ENCODE measurements around the gene P4HB. TPM values are rescaled to one million over a fixed set of nuclear protein-coding genes. Genes with fewer than 3 reads are reported as not detected.

Gene P4HB
- total and polyA plus RNA-seq, 10 of the 15 experiments (the other 5 are each of a cell fraction or from before 2014, with no cell fraction given) = 4.7 to 549 (median 361) TPM

DNA sequence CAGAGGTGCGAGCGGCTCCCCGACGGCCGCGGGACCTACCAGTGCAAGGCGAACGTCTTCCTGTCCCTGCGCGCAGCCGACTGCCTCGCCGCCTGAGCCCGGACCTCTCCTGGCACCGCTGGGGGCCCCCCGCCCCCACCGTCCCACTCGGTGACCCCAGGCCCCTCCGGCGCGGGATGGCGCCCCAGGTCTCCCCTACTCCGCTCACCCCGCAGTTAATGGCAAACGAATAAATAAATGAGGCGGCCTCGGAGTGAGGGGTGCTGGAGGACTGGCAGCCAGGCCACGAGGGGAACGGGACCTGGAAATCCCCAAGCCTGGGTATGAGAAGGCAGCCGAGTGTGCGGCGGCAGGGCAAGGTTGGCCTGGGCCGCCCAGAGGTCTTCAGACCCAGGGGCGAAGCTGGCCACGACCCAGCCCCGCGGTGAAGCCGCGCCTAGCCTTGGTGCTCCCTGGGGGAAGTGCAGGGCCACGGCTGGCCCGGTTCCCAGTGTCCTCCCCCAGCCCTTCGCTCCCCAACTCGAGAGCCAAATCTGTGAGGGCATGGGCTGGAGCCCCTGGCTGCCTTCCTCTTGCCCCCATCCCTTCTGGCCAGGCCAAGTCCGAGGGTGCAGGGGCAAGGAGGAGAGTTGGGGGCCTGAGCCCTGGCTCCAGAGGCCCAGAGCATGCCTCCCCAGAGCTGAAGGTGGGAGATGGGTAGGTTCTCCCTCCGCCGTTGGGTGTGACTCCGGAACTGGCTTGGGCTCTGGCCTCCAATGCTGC, 42.5 kb upstream of the P4HB start:
- ATAC-seq (peak; percentile 32), FAIRE-seq (no peak), DNase-seq (ENCODE audit: low read depth, low spot score) (no peak)
- 49% methylated on average over 43 of the region's 47 CpGs for WGBS (ENCODE audit: insufficient coverage, insufficient replicate concordance, low lambda C conversion rate, missing lambda C conversion rate)
- no peak overlapping the region for H2AFZ ChIP-seq (ENCODE audit: control insufficient read depth, low read depth, low read length)
- in situ Hi-C loops (cut with MboI) = no loop called here
- no peaks in the 10 kb centered on the region for H3K4me1 ChIP-seq (ENCODE audit: control insufficient read depth, insufficient read depth, low read length)
- no peak overlapping the region for H3K9ac ChIP-seq (ENCODE audit: control insufficient read depth, insufficient read depth, low read length)
- H3K27me3 ChIP-seq (replicated peaks in 1 of 2; ENCODE audit: control insufficient read depth in 2 of 2, insufficient read depth in 2 of 2, low read length in 1 of 2) = no peaks in the 10 kb centered on the region; a peak in 1 of 4 replicates
- no TSS peak for BruUV-seq (replicated peaks)
- H3K27ac ChIP-seq (ENCODE audit: control insufficient read depth, insufficient read depth) = no peak overlapping the region
- ChIA-PET POLR2A (no interaction called here), CTCF (no interaction called here), RAD21 (ENCODE audit: unreplicated experiment) (no interaction called here), SMC1A (ENCODE audit: uncharacterized antibody, unreplicated experiment) (no interaction called here)
- no peaks in the 10 kb centered on the region for H3K79me2 ChIP-seq (ENCODE audit: control insufficient read depth, insufficient read depth, low read length)
- peak overlapping the region; percentile 25; the same call in 1 of the 2 replicates for H3K4me2 ChIP-seq (ENCODE audit: control insufficient read depth, insufficient read depth)
- TF ChIP-seq SREBF2 (IDR thresholded peaks at IDR 0.05; ENCODE audit: low read length) (no peak), POLR2A (IDR thresholded peaks at IDR 0.05; ENCODE audit: low read depth, low read length) (peak; percentile 22; the same call in 1 of the 2 replicates)
- H4K20me1 ChIP-seq (ENCODE audit: control insufficient read depth, insufficient read depth) = no peaks in the 10 kb centered on the region
- H3K9me3 ChIP-seq (replicated peaks; ENCODE audit: control insufficient read depth, insufficient read depth, low read length) = no peaks in the 10 kb centered on the region
- intact Hi-C loops (cut with micrococcal nuclease; ENCODE audit: unreplicated experiment) = no loop called here
- no peak overlapping the region for H3K4me3 ChIP-seq
- peaks cover 4 to 9% of the 10 kb centered on the region in 2 experiments; a peak in 3 of 4 replicates for H3K36me3 ChIP-seq (ENCODE audit: control insufficient read depth in 2 of 2, insufficient read depth in 2 of 2, low read length in 1 of 2)

DNA sequence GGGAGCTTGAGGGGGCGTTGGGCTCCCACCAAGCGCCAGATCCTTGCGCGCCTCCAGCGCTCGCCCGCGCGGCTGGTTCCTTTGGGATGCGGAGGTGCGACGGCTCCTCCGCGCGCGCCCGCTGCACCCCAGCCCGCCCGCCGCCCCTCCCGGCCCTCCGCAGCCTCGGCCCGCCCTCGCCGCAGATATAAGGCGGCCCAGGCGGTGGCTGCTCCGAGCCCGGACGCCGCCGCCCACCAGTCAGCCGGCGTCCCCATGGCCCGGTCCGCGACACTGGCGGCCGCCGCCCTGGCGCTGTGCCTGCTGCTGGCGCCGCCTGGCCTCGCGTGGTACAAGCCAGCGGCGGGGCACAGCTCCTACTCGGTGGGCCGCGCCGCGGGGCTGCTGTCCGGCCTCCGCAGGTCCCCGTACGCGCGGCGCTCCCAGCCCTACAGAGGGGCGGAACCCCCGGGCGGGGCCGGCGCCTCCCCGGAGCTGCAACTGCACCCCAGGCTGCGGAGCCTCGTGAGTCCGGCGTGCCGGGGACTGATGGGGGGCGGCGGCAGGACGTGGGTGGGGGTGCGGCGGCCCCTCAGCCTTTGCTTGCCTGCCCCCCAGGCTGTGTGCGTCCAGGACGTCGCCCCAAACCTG, 41.8 kb upstream of the P4HB start, which contains the start of gene NPB:
NPB (plus strand) TSS at position 216 of the 630 bp plus-strand sequence; CDS start at position 256, 40 bp downstream.
- peaks cover 1 to 11% of the 10 kb centered on the region in 2 experiments; a peak in 3 of 4 replicates for H3K36me3 ChIP-seq (ENCODE audit: control insufficient read depth in 2 of 2, insufficient read depth in 2 of 2, low read length in 1 of 2)
- no TSS peak for BruUV-seq (replicated peaks)
- in situ Hi-C loops (cut with MboI) = no loop called here
- FAIRE-seq (no peak), ATAC-seq (peak; percentile 47), DNase-seq (ENCODE audit: low read depth, low spot score) (no peak)
- H3K27me3 ChIP-seq (replicated peaks in 1 of 2; ENCODE audit: control insufficient read depth in 2 of 2, insufficient read depth in 2 of 2, low read length in 1 of 2) = no peaks in the 10 kb centered on the region; a peak in 1 of 4 replicates
- POLR2A ChIA-PET = no interaction called here
- H3K9ac ChIP-seq (ENCODE audit: control insufficient read depth, insufficient read depth, low read length) = no peak within 1 kb of the TSS
- H3K9me3 ChIP-seq (replicated peaks; ENCODE audit: control insufficient read depth, insufficient read depth, low read length) = no peaks in the 10 kb centered on the region
- CTCF ChIA-PET = no interaction called here
- WGBS (ENCODE audit: insufficient coverage, insufficient replicate concordance, low lambda C conversion rate, missing lambda C conversion rate) = 3% methylated on average over 40 of the region's 79 CpGs
- H4K20me1 ChIP-seq (ENCODE audit: control insufficient read depth, insufficient read depth) = no peaks in the 10 kb centered on the region
- peak within 1 kb of the TSS; percentile 25; the same call in 1 of the 2 replicates for H3K4me2 ChIP-seq (ENCODE audit: control insufficient read depth, insufficient read depth)
- intact Hi-C loops (cut with micrococcal nuclease; ENCODE audit: unreplicated experiment) = no loop called here
- H3K4me1 ChIP-seq (ENCODE audit: control insufficient read depth, insufficient read depth, low read length) = no peaks in the 10 kb centered on the region
- RAD21 ChIA-PET (ENCODE audit: unreplicated experiment) = no interaction called here
- H3K27ac ChIP-seq (ENCODE audit: control insufficient read depth, insufficient read depth) = no peak within 1 kb of the TSS
- H2AFZ ChIP-seq (ENCODE audit: control insufficient read depth, low read depth, low read length) = no peak within 1 kb of the TSS
- SMC1A ChIA-PET (ENCODE audit: uncharacterized antibody, unreplicated experiment) = no interaction called here
- H3K4me3 ChIP-seq = no peak within 1 kb of the TSS
- H3K79me2 ChIP-seq (ENCODE audit: control insufficient read depth, insufficient read depth, low read length) = no peaks in the 10 kb centered on the region
- TF ChIP-seq, protein P1, sequence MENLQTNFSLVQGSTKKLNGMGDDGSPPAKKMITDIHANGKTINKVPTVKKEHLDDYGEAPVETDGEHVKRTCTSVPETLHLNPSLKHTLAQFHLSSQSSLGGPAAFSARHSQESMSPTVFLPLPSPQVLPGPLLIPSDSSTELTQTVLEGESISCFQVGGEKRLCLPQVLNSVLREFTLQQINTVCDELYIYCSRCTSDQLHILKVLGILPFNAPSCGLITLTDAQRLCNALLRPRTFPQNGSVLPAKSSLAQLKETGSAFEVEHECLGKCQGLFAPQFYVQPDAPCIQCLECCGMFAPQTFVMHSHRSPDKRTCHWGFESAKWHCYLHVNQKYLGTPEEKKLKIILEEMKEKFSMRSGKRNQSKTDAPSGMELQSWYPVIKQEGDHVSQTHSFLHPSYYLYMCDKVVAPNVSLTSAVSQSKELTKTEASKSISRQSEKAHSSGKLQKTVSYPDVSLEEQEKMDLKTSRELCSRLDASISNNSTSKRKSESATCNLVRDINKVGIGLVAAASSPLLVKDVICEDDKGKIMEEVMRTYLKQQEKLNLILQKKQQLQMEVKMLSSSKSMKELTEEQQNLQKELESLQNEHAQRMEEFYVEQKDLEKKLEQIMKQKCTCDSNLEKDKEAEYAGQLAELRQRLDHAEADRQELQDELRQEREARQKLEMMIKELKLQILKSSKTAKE (IDR thresholded peaks at IDR 0.05; ENCODE audit: low read depth, poor library complexity, severe bottlenecking) = no peak
- no peak for TF ChIP-seq MEF2A (IDR thresholded peaks at IDR 0.05; ENCODE audit: insufficient read depth, low read depth, low read length)
- TF ChIP-seq, protein P2, sequence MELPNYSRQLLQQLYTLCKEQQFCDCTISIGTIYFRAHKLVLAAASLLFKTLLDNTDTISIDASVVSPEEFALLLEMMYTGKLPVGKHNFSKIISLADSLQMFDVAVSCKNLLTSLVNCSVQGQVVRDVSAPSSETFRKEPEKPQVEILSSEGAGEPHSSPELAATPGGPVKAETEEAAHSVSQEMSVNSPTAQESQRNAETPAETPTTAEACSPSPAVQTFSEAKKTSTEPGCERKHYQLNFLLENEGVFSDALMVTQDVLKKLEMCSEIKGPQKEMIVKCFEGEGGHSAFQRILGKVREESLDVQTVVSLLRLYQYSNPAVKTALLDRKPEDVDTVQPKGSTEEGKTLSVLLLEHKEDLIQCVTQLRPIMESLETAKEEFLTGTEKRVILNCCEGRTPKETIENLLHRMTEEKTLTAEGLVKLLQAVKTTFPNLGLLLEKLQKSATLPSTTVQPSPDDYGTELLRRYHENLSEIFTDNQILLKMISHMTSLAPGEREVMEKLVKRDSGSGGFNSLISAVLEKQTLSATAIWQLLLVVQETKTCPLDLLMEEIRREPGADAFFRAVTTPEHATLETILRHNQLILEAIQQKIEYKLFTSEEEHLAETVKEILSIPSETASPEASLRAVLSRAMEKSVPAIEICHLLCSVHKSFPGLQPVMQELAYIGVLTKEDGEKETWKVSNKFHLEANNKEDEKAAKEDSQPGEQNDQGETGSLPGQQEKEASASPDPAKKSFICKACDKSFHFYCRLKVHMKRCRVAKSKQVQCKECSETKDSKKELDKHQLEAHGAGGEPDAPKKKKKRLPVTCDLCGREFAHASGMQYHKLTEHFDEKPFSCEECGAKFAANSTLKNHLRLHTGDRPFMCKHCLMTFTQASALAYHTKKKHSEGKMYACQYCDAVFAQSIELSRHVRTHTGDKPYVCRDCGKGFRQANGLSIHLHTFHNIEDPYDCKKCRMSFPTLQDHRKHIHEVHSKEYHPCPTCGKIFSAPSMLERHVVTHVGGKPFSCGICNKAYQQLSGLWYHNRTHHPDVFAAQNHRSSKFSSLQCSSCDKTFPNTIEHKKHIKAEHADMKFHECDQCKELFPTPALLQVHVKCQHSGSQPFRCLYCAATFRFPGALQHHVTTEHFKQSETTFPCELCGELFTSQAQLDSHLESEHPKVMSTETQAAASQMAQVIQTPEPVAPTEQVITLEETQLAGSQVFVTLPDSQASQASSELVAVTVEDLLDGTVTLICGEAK (IDR thresholded peaks at IDR 0.05; ENCODE audit: borderline replicate concordance) = no peak
- no peak for TF ChIP-seq KLF5 (IDR thresholded peaks at IDR 0.05; ENCODE audit: partially characterized antibody)
- TF ChIP-seq DPF2 (IDR thresholded peaks at IDR 0.05) = 0 out of 2 replicates have a peak, but pooled peaks have one; percentile 34
- TF ChIP-seq, protein P3, sequence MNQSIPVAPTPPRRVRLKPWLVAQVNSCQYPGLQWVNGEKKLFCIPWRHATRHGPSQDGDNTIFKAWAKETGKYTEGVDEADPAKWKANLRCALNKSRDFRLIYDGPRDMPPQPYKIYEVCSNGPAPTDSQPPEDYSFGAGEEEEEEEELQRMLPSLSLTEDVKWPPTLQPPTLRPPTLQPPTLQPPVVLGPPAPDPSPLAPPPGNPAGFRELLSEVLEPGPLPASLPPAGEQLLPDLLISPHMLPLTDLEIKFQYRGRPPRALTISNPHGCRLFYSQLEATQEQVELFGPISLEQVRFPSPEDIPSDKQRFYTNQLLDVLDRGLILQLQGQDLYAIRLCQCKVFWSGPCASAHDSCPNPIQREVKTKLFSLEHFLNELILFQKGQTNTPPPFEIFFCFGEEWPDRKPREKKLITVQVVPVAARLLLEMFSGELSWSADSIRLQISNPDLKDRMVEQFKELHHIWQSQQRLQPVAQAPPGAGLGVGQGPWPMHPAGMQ (IDR thresholded peaks at IDR 0.05; ENCODE audit: borderline replicate concordance) = no peak
